WTC11 (cell line): ENCODE measurements around the gene KRTAP2-1. TPM values are rescaled to one million over a fixed set of nuclear protein-coding genes. Genes with fewer than 3 reads are reported as not detected.

Experiments used
- ATAC-seq: fragments of 200-7000 bp; cut with Tn5 transposase; 2 replicates; pipeline ENCODE4 v1.10.0; 2021; ENCODE audit warnings: mild to moderate bottlenecking, moderate library complexity
- CTCF ChIA-PET: fragments of 300-600 bp; sonication (Branson Sonifier 250); formaldehyde crosslinking; loops from one replicate; lab custom pipeline; 2021; ENCODE audit warnings: antibody characterized with exemption; lab: Charles Lee
- POLR2A ChIA-PET: fragments of 350-600 bp; sonication (Branson Sonifier 250); formaldehyde crosslinking; loops from one replicate; lab custom pipeline; 2021; ENCODE audit warnings: antibody characterized with exemption; lab: Charles Lee
- DNase-seq: peaks from one replicate; pipeline ENCODE4 v3.0.0; 2021; ENCODE audit warnings: low spot score
- H3K27ac Mint-ChIP-seq: 2 replicates; pipeline ENCODE4 v1.8.0; 2021; ENCODE audit warnings: mixed read lengths
- H3K27me3 Mint-ChIP-seq: 2 replicates; pipeline ENCODE4 v1.8.0; 2021; ENCODE audit warnings: low read depth, mild to moderate bottlenecking, moderate library complexity, mixed read lengths
- H3K36me3 Mint-ChIP-seq: 2 replicates; pipeline ENCODE4 v1.8.0; 2021; ENCODE audit warnings: mixed read lengths
- H3K4me1 Mint-ChIP-seq: 2 replicates; pipeline ENCODE4 v1.8.0; 2022; ENCODE audit warnings: mixed read lengths
- H3K4me3 Mint-ChIP-seq: 2 replicates; pipeline ENCODE4 v1.8.0; 2021; ENCODE audit warnings: mild to moderate bottlenecking, moderate library complexity, mixed read lengths
- H3K9me3 Mint-ChIP-seq: 2 replicates; pipeline ENCODE4 v1.8.0; 2021; ENCODE audit warnings: mixed read lengths
- CBFB ChIP-seq: sonication (generic); formaldehyde crosslinking; IDR thresholded peaks from 2 replicates; pipeline ENCODE4 v1.8.1; 2022; ENCODE audit warnings: mild to moderate bottlenecking, low read depth, missing genetic modification reagents
- FOXJ3 ChIP-seq: sonication (generic); formaldehyde crosslinking; IDR thresholded peaks from 2 replicates; pipeline ENCODE4 v1.9.0; 2021; ENCODE audit warnings: missing genetic modification reagents, mild to moderate bottlenecking, borderline replicate concordance
- GRHL2 ChIP-seq: fragments of 250-450 bp; sonication (Bioruptor Pico); IDR thresholded peaks from 2 replicates; pipeline ENCODE4 v1.8.0; 2022; ENCODE audit warnings: mild to moderate bottlenecking, moderate library complexity; ENCODE audit not compliant: insufficient replicate concordance, severe bottlenecking
- HMGA2 ChIP-seq: fragments of 250-450 bp; sonication (Bioruptor Pico); IDR thresholded peaks from 2 replicates; pipeline ENCODE4 v1.4.0; 2021; ENCODE audit warnings: mild to moderate bottlenecking, moderate library complexity
- IRF2 ChIP-seq: sonication (generic); formaldehyde crosslinking; IDR thresholded peaks from 2 replicates; pipeline ENCODE4 v1.8.0; 2022; ENCODE audit warnings: low read depth, missing genetic modification reagents, borderline replicate concordance
- JUN ChIP-seq: sonication (generic); formaldehyde crosslinking; IDR thresholded peaks from 2 replicates; pipeline ENCODE4 v1.8.0; 2023; ENCODE audit warnings: mild to moderate bottlenecking, missing genetic modification reagents
- MYBL2 ChIP-seq: sonication (generic); formaldehyde crosslinking; IDR thresholded peaks from 2 replicates; pipeline ENCODE4 v1.8.1; 2023; ENCODE audit warnings: mild to moderate bottlenecking, moderate library complexity, missing genetic modification reagents
- NFATC4 ChIP-seq: fragments of 250-450 bp; sonication (Bioruptor Pico); IDR thresholded peaks from 2 replicates; pipeline ENCODE4 v1.9.0; 2021; ENCODE audit warnings: mild to moderate bottlenecking
- NFYB ChIP-seq: sonication (generic); formaldehyde crosslinking; conservative IDR thresholded peaks from 2 replicates; pipeline ENCODE4 v1.8.0; 2022; ENCODE audit warnings: low read depth, missing genetic modification reagents
- NR2C2 ChIP-seq: sonication (generic); formaldehyde crosslinking; IDR thresholded peaks from 2 replicates; pipeline ENCODE4 v1.8.0; 2022; ENCODE audit warnings: mild to moderate bottlenecking, missing genetic modification reagents
- PRRX2 ChIP-seq: fragments of 250-450 bp; sonication (Bioruptor Pico); IDR thresholded peaks from 2 replicates; pipeline ENCODE4 v1.8.0; 2021; ENCODE audit warnings: mild to moderate bottlenecking
- TCF7 ChIP-seq: sonication (generic); formaldehyde crosslinking; IDR thresholded peaks from 2 replicates; pipeline ENCODE4 v1.8.0; 2022; ENCODE audit warnings: mild to moderate bottlenecking, low read depth, missing genetic modification reagents, moderate library complexity
- TEAD4 ChIP-seq: sonication (generic); formaldehyde crosslinking; IDR thresholded peaks from 2 replicates; pipeline ENCODE4 v1.8.0; 2022; ENCODE audit warnings: mild to moderate bottlenecking, missing genetic modification reagents
- TP53 ChIP-seq: sonication (generic); formaldehyde crosslinking; IDR thresholded peaks from 2 replicates; pipeline ENCODE4 v1.8.1; 2023; ENCODE audit warnings: mild to moderate bottlenecking, missing genetic modification reagents
- ZNF121 ChIP-seq: sonication (generic); formaldehyde crosslinking; IDR thresholded peaks from 2 replicates; pipeline ENCODE4 v1.8.0; 2023; ENCODE audit warnings: missing genetic modification reagents
- ZNF317 ChIP-seq: sonication (generic); formaldehyde crosslinking; IDR thresholded peaks from 2 replicates; pipeline ENCODE4 v1.8.1; 2023; ENCODE audit warnings: low read depth, mild to moderate bottlenecking, moderate library complexity, missing genetic modification reagents, borderline replicate concordance
- ZNF416 ChIP-seq: fragments of 250-450 bp; sonication (Bioruptor Pico); IDR thresholded peaks from 2 replicates; pipeline ENCODE4 v1.9.0; 2021; ENCODE audit warnings: mild to moderate bottlenecking, inconsistent platforms
- total RNA-seq: library from RNA; stranded (reverse); gene quantifications from 3 replicates; pipeline ENCODE4 v1.2.3, GENCODE V29; 2021
- TF ChIP-seq, protein P1 (sequence below): sonication (generic); formaldehyde crosslinking; conservative IDR thresholded peaks from 2 replicates; pipeline ENCODE4 v1.8.1; 2023; ENCODE audit warnings: mild to moderate bottlenecking, low read depth, missing genetic modification reagents, moderate library complexity
- TF ChIP-seq, protein P2 (sequence below): sonication (generic); formaldehyde crosslinking; IDR thresholded peaks from 2 replicates; pipeline ENCODE4 v1.8.1; 2023; ENCODE audit warnings: mild to moderate bottlenecking, missing genetic modification reagents

KRTAP2-1 gene
- total RNA-seq, 1 experiment from 2014 or later = not detected

DNA sequence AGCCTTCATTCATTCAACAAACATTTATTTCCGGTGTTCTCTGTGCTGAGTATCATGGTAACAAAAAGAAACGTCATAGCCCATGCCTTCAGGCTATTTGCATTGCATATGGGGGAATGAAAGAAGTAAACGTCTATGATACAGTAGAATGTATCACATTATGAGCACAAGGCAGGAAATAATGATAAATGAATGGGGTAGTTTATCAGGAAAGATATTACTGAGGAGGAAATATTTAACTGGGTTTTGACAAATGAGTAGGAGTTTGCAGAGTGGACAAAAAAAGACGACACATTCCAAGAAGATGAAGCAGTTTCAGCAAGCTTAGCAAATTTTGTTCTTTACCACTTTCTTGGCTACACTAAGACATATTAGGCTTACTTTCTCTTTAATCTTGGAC is 35.5 kb upstream of the KRTAP2-1 start (continued):
- TF ChIP-seq, protein P1, sequence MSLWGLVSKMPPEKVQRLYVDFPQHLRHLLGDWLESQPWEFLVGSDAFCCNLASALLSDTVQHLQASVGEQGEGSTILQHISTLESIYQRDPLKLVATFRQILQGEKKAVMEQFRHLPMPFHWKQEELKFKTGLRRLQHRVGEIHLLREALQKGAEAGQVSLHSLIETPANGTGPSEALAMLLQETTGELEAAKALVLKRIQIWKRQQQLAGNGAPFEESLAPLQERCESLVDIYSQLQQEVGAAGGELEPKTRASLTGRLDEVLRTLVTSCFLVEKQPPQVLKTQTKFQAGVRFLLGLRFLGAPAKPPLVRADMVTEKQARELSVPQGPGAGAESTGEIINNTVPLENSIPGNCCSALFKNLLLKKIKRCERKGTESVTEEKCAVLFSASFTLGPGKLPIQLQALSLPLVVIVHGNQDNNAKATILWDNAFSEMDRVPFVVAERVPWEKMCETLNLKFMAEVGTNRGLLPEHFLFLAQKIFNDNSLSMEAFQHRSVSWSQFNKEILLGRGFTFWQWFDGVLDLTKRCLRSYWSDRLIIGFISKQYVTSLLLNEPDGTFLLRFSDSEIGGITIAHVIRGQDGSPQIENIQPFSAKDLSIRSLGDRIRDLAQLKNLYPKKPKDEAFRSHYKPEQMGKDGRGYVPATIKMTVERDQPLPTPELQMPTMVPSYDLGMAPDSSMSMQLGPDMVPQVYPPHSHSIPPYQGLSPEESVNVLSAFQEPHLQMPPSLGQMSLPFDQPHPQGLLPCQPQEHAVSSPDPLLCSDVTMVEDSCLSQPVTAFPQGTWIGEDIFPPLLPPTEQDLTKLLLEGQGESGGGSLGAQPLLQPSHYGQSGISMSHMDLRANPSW = no peak
- TF ChIP-seq PRRX2 = no peak
- no peak for TF ChIP-seq NFATC4 (CRISPR knock-in tag)

DNA sequence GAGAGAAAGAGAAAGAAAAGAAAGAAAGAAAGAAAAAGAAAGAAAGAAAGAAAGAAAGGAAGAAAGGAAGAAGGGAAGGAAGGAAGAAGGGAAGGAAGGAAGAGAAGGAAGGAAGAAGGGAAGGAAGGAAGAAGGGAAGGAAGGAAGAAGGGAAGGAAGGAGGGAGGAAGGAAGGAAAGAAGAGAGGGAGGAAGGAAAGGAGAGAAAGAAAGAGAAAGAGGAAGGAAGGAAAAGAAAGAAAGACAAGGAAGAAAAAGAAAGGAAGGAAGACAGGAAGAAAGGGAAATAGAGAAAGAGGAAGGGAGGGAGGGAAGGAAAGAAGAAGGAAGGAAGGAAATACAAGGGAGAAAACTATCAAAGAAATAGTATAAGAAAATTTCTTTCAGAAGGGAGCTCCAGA is 29.7 kb upstream of the KRTAP2-1 start:
- no peak overlapping the region for H3K4me3 Mint-ChIP-seq
- CTCF ChIA-PET = no interaction called here
- H3K9me3 Mint-ChIP-seq = peaks cover 22% of the 10 kb centered on the region
- no peaks in the 10 kb centered on the region; the same call in 1 of the 2 replicates for H3K27me3 Mint-ChIP-seq
- ATAC-seq (no peak), DNase-seq (no peak)
- POLR2A ChIA-PET = no interaction called here
- no peaks in the 10 kb centered on the region; the same call in 1 of the 2 replicates for H3K4me1 Mint-ChIP-seq
- H3K36me3 Mint-ChIP-seq = no peaks in the 10 kb centered on the region
- H3K27ac Mint-ChIP-seq = no peak overlapping the region
- no peak for TF ChIP-seq ZNF317 (CRISPR knock-in tag)
- TF ChIP-seq ZNF121 (CRISPR knock-in tag) = no peak
- no peak for TF ChIP-seq TP53 (CRISPR knock-in tag)
- no peak for TF ChIP-seq ZNF416 (CRISPR knock-in tag)
- TF ChIP-seq FOXJ3 (CRISPR knock-in tag) = no peak
- no peak for TF ChIP-seq TCF7 (CRISPR knock-in tag)
- no peak for TF ChIP-seq TEAD4 (CRISPR knock-in tag)
- no peak for TF ChIP-seq NR2C2 (CRISPR knock-in tag)
- no peak for TF ChIP-seq NFYB (CRISPR knock-in tag)
- TF ChIP-seq HMGA2 (CRISPR knock-in tag) = no peak
- TF ChIP-seq CBFB (CRISPR knock-in tag) = no peak
- TF ChIP-seq, protein P2, sequence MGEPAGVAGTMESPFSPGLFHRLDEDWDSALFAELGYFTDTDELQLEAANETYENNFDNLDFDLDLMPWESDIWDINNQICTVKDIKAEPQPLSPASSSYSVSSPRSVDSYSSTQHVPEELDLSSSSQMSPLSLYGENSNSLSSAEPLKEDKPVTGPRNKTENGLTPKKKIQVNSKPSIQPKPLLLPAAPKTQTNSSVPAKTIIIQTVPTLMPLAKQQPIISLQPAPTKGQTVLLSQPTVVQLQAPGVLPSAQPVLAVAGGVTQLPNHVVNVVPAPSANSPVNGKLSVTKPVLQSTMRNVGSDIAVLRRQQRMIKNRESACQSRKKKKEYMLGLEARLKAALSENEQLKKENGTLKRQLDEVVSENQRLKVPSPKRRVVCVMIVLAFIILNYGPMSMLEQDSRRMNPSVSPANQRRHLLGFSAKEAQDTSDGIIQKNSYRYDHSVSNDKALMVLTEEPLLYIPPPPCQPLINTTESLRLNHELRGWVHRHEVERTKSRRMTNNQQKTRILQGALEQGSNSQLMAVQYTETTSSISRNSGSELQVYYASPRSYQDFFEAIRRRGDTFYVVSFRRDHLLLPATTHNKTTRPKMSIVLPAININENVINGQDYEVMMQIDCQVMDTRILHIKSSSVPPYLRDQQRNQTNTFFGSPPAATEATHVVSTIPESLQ (CRISPR knock-in tag) = no peak
- no peak for TF ChIP-seq JUN (CRISPR knock-in tag)
- no peak for TF ChIP-seq MYBL2 (CRISPR knock-in tag)

DNA sequence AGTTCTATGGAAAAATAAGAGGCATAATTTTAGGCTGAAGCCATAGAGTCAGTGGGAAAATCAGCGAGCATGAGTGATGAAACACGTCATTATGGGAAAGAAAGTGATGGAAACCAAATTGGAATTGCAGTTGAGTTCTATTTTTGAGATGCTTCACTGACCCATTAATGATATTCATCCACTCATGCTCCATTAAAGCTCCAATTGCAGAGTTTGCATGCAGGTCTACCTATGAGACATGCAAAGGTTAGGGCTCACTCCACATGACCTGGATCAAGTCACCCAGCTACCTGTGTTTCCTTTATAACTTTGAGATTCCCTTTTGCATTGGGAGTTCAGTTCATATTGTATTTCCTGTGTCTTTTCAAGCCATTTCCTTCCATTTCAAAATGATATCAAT is 26.6 kb upstream of the KRTAP2-1 start:
- no peak for ATAC-seq
- H3K27me3 Mint-ChIP-seq = no peaks in the 10 kb centered on the region; the same call in 1 of the 2 replicates
- H3K4me1 Mint-ChIP-seq = no peaks in the 10 kb centered on the region; the same call in 1 of the 2 replicates
- DNase-seq = no peak
- TF ChIP-seq IRF2 = no peak
- no peak for TF ChIP-seq GRHL2 (CRISPR knock-in tag)
- TF ChIP-seq MYBL2 (CRISPR knock-in tag) = no peak
- TF ChIP-seq, all 79 proteins: peak for 0
- POLR2A ChIA-PET = no interaction called here
- CTCF ChIA-PET = no interaction called here
- H3K36me3 Mint-ChIP-seq = no peaks in the 10 kb centered on the region
- peaks cover 16% of the 10 kb centered on the region for H3K9me3 Mint-ChIP-seq
- no peak overlapping the region for H3K4me3 Mint-ChIP-seq
- H3K27ac Mint-ChIP-seq = no peak overlapping the region
